GM18520 (cell line): ENCODE measurements around the gene HOXB8.

ENCODE experiments used
- ATAC-seq: cut with Tn5 transposase; IDR thresholded peaks from one replicate; pipeline ENCODE4 v1.9.1; 2021; ENCODE audit not compliant: unreplicated experiment

The HOXB8 gene

GRCh38 chr17:48615047-48615962 is at the start of gene HOXB8:
Gene HOXB8 (minus strand): TSS chr17:48615292. CDS start chr17:48614704, 588 bp downstream.
- no peak for ATAC-seq

DNA sequence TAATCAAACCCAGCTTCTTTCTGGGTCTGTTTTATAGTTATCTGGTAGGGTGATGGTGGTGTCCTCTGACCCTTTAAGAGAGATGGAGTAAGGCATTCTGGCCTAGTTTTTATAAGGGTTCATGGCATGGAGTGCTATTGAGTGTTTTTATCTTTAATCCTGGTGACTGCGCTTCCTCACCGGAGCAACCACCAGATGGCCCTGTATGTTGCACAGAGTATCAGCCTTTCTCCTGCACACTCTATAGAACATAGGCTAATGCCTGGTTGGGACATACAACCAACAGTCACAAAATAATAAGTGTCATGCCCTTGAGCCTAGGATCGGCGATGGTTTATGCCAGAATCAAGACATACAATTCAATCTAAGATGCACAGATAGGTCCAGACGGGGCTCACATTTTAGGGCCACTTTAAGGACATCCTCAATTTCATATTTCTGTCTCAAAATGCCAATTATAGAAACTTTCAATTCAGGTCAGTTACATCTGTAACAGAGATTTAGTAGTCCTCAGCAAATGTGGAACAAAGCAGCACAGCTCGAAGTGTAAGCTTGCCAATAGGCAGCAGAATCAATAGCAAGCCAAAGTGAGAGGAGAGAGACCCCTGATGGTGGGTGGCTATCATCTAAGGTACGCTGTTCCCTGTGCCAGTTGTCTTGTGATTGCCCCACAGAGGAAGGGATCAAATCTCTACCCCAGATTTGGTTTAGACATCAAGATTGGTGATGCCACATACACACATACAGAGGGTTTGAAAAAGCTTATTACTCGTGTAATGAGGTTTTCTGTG is 48.2 kb upstream of the HOXB8 start:
- no peak for ATAC-seq

DNA sequence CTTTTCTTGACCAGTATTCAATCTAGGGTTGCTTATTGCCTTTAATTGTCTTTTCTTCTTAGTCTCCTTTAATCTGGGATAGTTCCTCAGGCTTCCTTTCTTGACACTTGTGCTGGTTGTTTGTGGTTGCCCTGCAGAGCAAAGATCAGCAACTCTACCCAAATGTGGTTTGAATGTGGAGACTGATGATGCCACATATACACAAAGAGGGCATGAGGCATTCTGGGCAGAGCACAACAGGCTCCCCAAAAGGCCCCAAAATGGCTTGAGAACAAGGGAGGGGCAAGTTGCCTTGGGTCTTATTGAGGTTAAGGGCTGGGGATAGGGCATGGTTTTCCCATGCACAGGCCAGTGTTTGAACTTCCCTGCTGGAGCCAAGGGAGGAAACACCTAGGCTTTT is 40.8 kb upstream of the HOXB8 start:
- ATAC-seq: no peak

- no peak for ATAC-seq
These were observed 34.6 kb upstream of the HOXB8 start for GRCh38 chr17:48649741-48650140.

- ATAC-seq: no peak
These were observed 32.8 kb upstream of the HOXB8 start for GRCh38 chr17:48647963-48648245.

DNA sequence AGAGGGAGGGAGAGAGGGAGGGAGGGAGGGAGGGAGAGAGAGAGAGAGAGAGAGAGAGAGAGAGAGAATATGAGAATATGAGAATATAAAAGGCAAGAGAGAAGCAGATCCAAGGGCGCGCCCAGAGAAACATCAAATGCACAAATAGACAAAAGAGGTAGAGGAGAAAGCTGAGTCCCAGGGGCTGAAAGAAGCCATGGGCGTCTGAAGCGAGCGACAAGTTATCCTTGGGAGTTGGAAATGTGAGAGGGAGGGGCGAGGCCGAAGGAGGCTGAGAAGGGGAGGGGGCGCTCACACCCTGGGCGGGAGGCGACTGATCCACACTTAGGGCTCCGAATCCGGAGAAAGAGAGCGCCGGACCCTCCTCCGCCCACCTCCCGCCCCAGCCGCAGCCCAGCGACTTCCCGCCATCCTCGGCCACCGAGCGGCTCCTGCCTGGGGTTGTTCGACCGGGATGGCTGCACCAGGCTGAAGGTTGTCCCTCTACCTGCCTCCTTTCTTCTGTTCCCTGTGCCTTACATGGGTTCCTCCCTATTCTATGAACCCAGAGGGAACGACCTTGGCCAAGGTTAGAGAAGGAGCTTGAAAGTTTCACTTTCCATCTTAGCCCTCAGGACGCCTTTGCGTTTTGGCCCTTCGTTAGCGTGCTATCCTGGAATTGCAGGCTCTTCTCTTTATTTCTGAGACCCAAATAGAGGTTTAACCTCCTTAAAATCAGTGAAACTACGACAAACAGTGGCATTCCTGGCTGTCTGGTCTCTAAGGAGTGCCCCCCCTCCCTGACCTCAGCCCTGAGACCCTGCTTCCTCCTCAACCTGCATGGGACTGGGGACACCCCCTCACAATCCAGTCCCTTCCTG is 32.2 kb upstream of the HOXB8 start:
- no peak for ATAC-seq

GRCh38 chr17:48646183-48647102 is 31.4 kb upstream of the HOXB8 start:
- no peak for ATAC-seq

DNA sequence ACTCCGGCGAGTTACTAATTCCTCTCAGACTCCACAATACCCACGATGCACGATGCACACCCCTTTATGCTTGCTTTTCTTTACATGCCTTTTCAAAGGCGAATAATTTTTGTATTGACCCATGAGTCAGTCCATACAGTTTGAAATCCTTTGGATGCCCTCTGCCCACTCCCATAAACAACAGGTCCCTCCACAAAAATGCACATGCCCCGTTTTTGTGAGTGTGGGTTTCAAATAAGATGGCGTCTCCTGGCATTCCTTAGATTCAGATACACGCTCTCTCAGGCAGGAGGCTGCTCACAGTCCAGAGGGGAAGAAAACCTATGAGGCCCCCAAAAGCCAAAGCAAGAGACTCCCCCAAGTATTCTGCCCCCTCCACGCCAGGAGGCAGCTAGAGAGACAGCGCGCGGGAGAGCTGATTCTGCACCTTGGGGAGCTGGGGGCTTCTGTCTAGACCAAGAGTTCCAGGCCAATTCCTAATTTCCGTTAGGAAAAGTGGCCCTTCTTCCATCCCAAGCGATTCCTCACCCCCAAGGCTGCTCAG is 30.6 kb upstream of the HOXB8 start:
- no peak for ATAC-seq

- ATAC-seq: no peak
These were observed 29.9 kb upstream of the HOXB8 start for GRCh38 chr17:48644910-48645557.

- no peak for ATAC-seq
These were observed 29.1 kb upstream of the HOXB8 start for GRCh38 chr17:48644159-48644558.

DNA sequence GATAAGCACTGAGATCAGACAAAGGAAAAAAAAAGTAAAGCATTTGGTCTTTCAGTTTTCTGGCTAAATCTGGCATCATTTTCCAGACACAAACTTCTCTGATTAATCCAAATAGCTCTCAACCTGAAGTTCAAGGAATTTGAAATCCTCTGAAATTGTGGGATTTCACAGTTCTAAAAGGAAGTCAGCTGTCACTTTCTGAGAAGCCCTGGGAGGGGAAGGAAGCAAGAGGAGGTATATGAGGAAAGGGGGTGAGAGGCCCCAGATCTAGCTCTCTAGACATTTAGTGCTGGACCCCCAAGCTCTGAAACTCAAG is 28.6 kb upstream of the HOXB8 start:
- no peak for ATAC-seq

- ATAC-seq: no peak
These were observed 28.0 kb upstream of the HOXB8 start for GRCh38 chr17:48642843-48643696.

GRCh38 chr17:48642059-48642842 is 27.2 kb upstream of the HOXB8 start:
- no peak for ATAC-seq

GRCh38 chr17:48641541-48642058 is 26.5 kb upstream of the HOXB8 start:
- no peak for ATAC-seq

GRCh38 chr17:48640858-48641180 is 25.7 kb upstream of the HOXB8 start:
- no peak for ATAC-seq

DNA sequence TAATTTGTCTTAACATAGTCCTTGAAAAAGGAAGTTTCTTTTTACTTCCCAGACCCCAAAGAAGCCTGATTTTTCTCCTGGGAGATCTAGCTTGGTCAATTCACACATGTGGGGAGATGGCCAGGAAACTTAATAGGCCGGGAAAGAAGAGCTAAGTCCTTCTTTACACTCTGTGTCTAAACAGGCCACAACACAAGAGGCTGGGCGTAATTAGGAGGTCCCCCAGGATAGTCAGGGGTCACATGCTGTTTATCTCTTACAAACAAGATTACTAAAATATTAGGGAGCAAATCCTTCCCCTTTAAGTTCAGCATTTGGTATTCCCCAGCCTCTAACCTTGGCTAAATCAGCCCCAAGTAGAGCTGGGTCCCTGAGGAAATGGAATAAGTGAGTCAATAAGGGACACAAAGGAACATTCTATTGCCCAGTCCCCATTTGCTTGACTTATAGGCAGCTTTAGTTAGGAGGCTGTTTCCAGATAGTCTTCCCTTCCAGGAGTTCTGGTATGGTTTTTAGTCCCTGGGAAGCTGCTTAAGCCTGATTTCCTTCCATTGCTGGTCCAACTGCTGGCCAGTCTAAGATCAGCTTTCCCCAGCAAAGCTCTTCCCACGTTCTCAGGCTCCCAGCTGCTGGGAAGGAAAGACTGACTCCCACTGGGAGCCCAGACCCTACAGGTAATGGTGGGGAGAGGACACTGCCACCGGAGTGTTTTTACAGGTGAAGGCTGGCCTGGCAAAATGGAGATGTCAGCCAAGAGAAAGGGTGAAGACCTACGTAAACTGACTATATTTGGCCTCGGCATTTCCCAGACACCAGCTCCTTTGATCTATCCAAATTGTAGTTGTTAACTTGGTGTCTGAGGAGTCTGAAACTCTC is 25.1 kb upstream of the HOXB8 start:
- no peak for ATAC-seq

DNA sequence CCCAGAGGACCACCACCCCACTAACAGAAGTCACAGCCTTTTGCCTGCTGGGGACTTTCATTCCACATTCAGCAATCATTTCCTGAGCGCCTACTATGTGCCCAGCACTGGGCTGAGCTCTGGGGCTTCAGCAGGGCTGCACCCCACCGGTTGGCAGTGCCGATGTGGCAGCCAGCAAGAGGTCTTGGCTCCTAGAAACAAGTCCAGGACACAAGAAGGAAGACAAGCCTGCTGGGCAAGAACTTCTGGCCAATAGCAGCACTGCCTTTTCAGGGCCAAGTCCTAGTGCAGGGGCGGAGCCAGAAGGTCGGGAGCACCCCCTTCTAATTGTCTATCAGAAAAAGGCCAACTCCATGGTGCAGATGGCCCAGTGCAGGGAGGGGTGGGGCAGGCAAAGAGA is 24.0 kb upstream of the HOXB8 start:
- no peak for ATAC-seq
